Lung microvascular endothelial cell (primary cell): ENCODE data around the gene RUNX2. TPM values are rescaled to one million over a fixed set of nuclear protein-coding genes. Genes with fewer than 3 reads are reported as not detected.
"Not testable (repeated sequence)": the region's sequence is repeated elsewhere in the genome, so short reads cannot be mapped to it uniquely, and the experiment has no call there.

Experiments
- DNase-seq, 2 donors: peaks; one replicate each; pipeline versions ENCODE4 v3.0.0 to v3.0.0-alpha.2; 2010; ENCODE audit warnings: low read depth in 2 of 2
- total RNA-seq: library from RNA; depleted of rRNA; stranded (reverse); fragments of >200 nt; gene quantifications from 2 replicates; pipeline ENCODE4 v1.2.1, GENCODE V29; 2014

RUNX2 gene
- total RNA-seq, 1 donor from 2014 or later = not detected

DNA sequence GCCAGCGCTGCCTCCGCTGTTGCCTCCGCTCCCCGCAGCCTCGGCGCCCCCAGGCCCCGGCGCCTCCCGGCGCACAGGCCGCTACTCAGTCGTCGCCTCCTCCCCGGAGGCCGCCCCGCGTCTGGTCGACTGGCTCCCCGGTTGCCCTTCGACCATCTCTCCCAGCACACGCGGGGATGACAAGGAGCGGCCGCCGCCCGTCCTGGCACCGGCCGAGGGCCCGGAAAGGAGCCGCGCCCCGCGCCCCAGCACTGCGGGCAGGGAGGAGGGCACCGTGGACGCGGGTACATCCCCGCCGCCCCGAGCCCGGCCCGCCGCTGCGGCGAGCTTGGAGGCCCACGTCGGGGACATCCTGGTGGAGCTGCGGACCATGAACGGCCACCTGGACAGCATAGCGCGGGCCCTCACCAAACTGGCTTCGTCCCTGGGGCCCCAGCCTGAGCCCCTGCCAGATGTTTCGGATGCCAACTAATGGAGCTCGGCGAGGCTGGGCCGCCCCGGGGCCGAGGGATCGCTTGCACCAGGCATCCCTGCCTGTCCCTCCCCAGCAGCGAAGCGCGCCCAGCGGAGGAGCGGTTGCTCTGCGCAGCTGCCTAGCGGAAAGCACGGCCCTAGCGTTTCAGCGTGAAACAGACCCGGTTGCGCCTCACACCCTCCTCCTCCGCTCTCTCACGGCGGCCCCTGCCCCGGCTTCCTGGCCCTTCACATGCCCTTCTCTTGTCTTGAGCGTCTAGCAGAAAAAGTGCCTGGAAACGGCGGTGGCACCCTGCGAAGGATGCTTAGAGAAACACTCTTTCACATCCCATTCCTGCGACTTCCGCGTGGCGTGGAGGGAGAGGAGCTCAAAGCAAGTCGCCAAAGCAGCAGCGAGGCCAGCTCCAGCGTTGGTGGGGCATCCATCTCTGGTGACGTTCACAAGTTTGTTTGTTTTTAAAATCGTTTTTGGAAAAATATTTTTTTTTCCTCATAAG is 335.4 kb downstream of the RUNX2 start:
- DNase-seq = peak; percentile 10 to 56

DNA sequence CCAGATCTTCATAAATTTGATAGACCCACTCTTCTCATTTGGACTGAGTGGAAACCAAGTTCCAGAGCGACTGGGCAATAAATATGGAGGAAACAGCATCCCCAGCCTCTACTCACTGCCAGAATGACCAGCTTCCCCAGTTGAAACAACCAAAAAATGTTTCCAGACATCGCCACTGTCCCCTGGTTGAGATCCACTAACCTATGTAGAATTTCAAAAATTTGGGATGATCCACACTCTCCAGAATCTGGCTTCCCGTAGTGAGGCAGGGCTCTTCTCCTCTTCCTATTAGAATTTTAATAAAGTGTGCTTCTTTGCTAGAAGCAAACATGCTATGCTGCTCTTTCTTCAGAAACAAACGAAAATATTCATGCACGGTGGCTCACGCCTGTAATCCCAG is 336.6 kb downstream of the RUNX2 start:
- no peak for DNase-seq

- DNase-seq = no peak
Observed at GRCh38 chr6:45665859-45666258, 337.7 kb downstream of the RUNX2 start.

DNA sequence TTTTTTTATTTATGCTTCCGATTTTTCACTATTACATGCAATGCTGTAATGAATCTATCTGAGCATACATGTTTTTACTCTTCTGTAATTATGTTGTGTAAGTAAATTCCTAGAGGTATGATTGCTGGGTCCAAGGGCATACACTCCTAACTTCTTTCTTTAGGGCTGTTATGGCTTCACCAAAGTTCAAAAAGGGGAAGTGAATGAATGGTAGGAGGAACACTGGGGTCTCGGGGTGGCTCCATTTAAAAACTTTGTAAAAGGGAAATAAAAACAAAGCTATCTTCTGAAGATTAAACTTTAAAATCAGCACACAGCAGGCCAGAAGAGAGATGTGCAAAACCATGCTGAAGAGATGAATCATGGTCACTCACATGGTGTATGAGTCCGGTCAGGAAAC is 338.7 kb downstream of the RUNX2 start:
- no peak for DNase-seq

GRCh38 chr6:45667300-45667699 is 339.2 kb downstream of the RUNX2 start:
- no peak for DNase-seq

DNA sequence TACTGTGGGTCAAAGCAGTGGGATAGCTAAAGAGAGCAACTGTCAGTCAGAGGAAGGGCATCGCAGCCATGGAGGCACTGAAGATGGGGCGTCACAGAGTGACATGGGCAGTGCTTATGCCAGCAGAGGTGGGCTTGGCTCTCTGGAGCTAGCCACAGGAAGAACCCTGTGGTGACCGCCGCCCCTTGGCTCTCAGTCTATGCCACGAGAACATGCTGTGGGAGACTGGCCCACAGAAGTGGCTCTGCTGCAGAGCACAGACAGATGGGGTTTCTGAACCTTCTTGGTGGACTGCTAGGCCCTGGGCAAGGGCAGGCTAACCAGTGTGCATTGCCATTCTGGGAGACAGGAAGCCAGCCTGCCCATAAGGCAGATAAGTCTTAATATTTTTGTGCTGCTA is 339.6 kb downstream of the RUNX2 start:
- no peak for DNase-seq

DNA sequence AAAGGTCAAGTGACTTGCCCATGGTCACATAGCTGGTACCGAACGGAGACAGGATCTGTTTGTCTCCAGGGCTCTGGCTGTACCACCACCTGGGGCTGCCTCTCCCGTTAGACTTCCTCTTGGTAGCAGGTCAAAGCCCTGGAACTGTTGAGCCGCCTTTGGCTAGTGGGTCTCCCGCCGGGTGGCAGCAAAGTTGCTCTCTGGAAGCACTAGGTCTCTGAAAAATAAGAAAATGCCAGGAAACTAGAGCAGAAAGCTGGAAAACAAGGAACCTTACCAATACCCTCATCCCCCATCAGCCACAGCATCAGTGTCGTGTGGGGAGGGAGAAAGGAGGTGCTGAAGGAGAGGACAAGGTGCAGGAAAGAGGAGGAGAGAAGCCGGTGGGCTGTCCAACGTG is 340.6 kb downstream of the RUNX2 start:
- DNase-seq = no peak

- not testable (repeated sequence) for DNase-seq
Observed at GRCh38 chr6:45673167-45673566, 345.0 kb downstream of the RUNX2 start.

DNA sequence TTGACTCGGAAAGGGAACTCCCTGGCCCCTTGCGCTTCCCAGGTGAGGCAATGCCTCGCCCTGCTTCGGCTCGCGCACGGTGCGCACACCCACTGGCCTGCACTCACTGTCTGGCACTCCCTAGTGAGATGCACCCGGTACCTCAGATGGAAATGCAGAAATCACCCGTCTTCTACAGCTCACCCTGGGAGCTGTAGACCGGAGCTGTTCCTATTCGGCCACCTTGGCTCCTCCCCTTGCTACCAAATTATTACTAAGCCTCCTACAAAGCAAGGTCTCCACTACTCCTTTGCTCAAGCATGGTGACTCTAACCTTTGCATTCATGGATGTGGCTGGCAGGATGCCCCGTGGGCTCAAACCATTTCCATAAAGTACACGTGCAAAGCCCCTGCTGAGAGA is 347.0 kb downstream of the RUNX2 start:
- not testable (repeated sequence) for DNase-seq

DNA sequence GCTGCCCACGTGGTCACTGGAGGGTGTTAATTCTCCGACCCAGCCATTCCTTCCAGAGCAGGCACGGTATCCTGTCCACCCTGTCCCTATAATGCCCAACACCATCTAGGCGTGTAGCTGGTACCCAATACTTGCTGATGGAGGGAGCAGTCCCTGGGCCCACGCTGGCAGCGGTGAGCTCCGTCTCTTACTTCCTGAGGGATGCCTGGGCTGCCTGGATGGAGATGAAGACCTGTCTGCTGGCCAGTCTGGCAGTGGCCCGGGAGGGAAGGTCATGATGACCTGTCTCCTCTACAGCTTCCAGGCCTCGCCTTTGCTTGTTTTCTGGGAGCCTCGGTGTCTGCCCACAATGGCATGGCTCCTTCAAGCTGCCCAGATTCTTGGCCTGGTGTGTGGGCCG is 347.5 kb downstream of the RUNX2 start:
- DNase-seq = no peak

- no peak for DNase-seq
Observed at GRCh38 chr6:45676380-45676779, 348.2 kb downstream of the RUNX2 start.

- DNase-seq = peak; percentile 50 to 80
Observed at GRCh38 chr6:45677381-45678284, 349.5 kb downstream of the RUNX2 start.

DNA sequence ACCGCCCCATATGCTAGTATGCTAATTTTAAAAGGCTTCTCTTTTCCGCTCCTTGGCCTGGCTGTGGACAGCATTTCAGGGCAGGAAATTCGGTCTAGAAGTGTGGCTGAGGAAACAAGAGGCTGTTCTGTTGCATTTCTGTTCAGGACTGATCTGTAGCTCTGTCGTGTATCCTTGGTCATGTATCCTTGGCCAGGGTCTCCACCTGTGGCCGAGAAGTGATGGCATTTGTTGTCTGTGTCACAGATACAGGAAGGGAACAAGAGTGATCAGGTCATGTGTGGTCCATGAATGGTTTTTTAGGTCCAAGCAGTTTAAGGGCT is 350.1 kb downstream of the RUNX2 start:
- no peak for DNase-seq

DNA sequence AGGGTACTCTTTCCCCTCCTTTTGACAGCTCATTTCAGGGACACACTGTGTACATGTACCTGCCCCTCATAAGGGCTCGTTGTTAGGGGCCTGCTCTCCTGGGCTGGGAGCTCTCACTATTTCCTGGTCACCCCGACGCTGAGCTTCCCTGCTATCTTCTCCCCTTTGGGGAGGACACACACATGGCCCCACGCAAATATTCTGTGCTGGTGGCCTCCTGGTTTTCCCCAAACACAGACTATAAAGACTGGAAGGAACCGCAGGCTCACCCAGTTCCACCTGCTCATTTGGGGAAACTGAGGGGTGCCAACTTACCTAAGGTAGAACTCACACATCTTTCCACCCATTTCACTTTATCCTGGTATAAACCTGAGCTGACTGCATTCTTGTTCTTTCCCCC is 351.0 kb downstream of the RUNX2 start:
- DNase-seq = no peak

GRCh38 chr6:45679631-45680030 is 351.5 kb downstream of the RUNX2 start:
- no peak for DNase-seq

- peak in 1 of 2 donors; percentile 19 for DNase-seq
Observed at GRCh38 chr6:45681860-45682511, 353.9 kb downstream of the RUNX2 start.

DNA sequence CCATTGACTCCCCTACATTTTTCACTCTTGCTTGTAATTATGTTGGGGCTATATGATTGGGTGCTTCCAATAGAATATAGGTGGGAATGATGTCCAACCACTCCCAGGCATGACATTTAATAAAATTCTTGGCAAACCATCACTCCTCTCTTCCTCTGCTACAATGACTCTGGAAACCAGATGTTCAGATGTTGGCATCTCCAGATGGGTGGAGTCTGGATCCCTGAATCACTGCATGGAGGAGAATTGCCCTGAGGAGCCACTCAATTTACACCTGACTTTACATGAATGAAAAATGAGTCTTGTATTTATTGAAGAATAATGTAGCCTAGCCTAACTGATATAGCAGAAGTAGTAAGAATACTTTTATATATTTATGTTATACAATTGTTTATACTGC is 356.3 kb downstream of the RUNX2 start:
- no peak for DNase-seq

DNA sequence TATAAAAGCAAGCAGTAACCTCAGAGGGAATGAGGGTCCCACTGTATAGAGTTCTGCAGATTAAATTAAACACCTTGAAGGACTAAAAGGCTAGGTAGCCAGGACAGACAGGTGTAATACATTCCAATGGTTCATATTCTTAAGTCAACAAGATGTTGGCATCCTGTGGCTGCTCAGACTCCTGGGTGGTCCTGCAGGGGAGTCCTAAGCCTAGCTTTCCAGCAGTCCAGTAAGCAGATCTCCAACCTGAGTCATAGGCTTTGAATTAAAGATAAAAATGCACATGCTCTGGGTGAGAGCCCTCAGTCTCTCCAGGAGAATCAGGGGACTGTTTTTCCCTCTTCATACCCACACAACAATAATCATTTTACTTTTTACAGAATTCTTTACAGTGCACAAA is 356.9 kb downstream of the RUNX2 start:
- DNase-seq = no peak

DNA sequence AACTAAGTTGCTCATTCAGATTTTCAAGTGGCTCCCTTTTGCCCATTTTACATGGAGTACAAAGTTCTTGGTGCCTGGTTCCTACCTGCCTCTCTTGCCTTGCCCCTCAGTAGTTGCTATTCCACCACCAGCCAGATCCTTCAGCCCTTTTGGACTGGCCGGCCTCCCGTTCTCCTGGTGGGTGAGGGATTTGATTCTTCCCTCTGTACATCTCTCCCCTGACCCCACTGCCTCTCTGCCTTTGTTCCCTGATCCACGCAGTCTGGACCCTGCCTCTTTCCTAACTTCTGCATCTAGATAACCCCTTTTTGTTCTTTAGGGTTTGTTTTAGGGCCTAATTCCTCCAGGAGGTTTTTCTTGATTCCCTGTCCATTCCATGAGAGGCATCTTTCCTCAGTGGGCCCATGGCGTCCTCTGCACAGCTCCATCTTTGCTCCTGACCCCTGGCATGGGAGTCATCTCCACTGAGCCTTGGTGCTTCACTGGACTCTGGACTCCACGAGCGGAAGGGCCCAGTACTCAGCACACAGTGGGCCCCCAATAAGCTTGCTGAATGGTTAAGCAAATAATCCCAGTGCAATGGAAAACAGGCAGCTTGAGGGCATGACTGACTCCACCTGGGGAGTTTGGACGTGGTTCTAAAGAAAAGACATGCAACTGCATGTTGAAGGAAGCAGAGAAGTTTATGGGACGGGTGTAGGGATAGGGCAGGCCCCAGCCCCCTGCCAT is 358.9 kb downstream of the RUNX2 start:
- no peak for DNase-seq

- no peak for DNase-seq
Observed at GRCh38 chr6:45687570-45687969, 359.4 kb downstream of the RUNX2 start.

- no peak for DNase-seq
Observed at GRCh38 chr6:45688180-45688579, 360.1 kb downstream of the RUNX2 start.
